Measurements from ENCODE around the gene SPCS2.
"Not testable (repeated sequence)": the region's sequence is repeated elsewhere in the genome, so short reads cannot be mapped to it uniquely, and the experiment has no call there.

The SPCS2 gene

GRCh38 chr11:74970852-74971395 lies 21.9 kb downstream of the SPCS2 start:
- Histone ChIP-seq H3K36me3 (ENCODE audit: insufficient read depth, low read length) (peaks cover 44% of the 10 kb centered on the region), H3K27me3 (ENCODE audit: insufficient read depth, low read length) (no peaks in the 10 kb centered on the region), H3K4me1 (ENCODE audit: control insufficient read depth, insufficient read depth, low read length, unreplicated experiment) (no peaks in the 10 kb centered on the region), H2AFZ (ENCODE audit: low read length, unreplicated experiment) (no peak overlapping the region), H3K27ac (ENCODE audit: low read depth, low read length) (no peak overlapping the region), H3K4me3 (ENCODE audit: low read depth, low read length) (no peak overlapping the region), H3K79me2 (ENCODE audit: control insufficient read depth, insufficient read depth, low read length, unreplicated experiment) (peaks cover 15% of the 10 kb centered on the region)

- Histone ChIP-seq H3K4me3 (ENCODE audit: low read depth, low read length) (no peak overlapping the region), H3K4me1 (ENCODE audit: control insufficient read depth, insufficient read depth, low read length, unreplicated experiment) (no peaks in the 10 kb centered on the region), H3K36me3 (ENCODE audit: insufficient read depth, low read length) (peaks cover 45% of the 10 kb centered on the region), H3K27me3 (ENCODE audit: insufficient read depth, low read length) (no peaks in the 10 kb centered on the region), H3K27ac (ENCODE audit: low read depth, low read length) (no peak overlapping the region), H2AFZ (ENCODE audit: low read length, unreplicated experiment) (no peak overlapping the region), H3K79me2 (ENCODE audit: control insufficient read depth, insufficient read depth, low read length, unreplicated experiment) (peaks cover 12% of the 10 kb centered on the region)
Observed at GRCh38 chr11:74971424-74971823, 22.4 kb downstream of the SPCS2 start.

- Histone ChIP-seq H3K4me1 (ENCODE audit: control insufficient read depth, insufficient read depth, low read length, unreplicated experiment) (no peaks in the 10 kb centered on the region), H3K4me3 (ENCODE audit: low read depth, low read length) (no peak overlapping the region), H3K79me2 (ENCODE audit: control insufficient read depth, insufficient read depth, low read length, unreplicated experiment) (no peaks in the 10 kb centered on the region), H2AFZ (ENCODE audit: low read length, unreplicated experiment) (no peak overlapping the region), H3K27ac (ENCODE audit: low read depth, low read length) (no peak overlapping the region), H3K27me3 (ENCODE audit: insufficient read depth, low read length) (no peaks in the 10 kb centered on the region), H3K36me3 (ENCODE audit: insufficient read depth, low read length) (peaks cover 23% of the 10 kb centered on the region)
Observed at GRCh38 chr11:74978041-74978440, 29.0 kb downstream of the SPCS2 start.

GRCh38 chr11:74980634-74981033 lies 31.6 kb downstream of the SPCS2 start:
- Histone ChIP-seq H3K27me3 (ENCODE audit: insufficient read depth, low read length) (no peaks in the 10 kb centered on the region), H3K79me2 (ENCODE audit: control insufficient read depth, insufficient read depth, low read length, unreplicated experiment) (no peaks in the 10 kb centered on the region), H3K27ac (ENCODE audit: low read depth, low read length) (no peak overlapping the region), H2AFZ (ENCODE audit: low read length, unreplicated experiment) (no peak overlapping the region), H3K4me1 (ENCODE audit: control insufficient read depth, insufficient read depth, low read length, unreplicated experiment) (no peaks in the 10 kb centered on the region), H3K36me3 (ENCODE audit: insufficient read depth, low read length) (peaks cover 12% of the 10 kb centered on the region), H3K4me3 (ENCODE audit: low read depth, low read length) (no peak overlapping the region)

GRCh38 chr11:74981888-74982287 lies 32.8 kb downstream of the SPCS2 start:
- H3K27me3 ChIP-seq (ENCODE audit: insufficient read depth, low read length): no peaks in the 10 kb centered on the region

GRCh38 chr11:74984070-74984469 lies 35.0 kb downstream of the SPCS2 start:
- no peaks in the 10 kb centered on the region for H3K79me2 ChIP-seq (ENCODE audit: control insufficient read depth, insufficient read depth, low read length, unreplicated experiment)
- H3K36me3 ChIP-seq (ENCODE audit: insufficient read depth, low read length): peaks cover 4% of the 10 kb centered on the region; the same call in 1 of the 2 replicates
- no peaks in the 10 kb centered on the region for H3K4me1 ChIP-seq (ENCODE audit: control insufficient read depth, insufficient read depth, low read length, unreplicated experiment)
- no peaks in the 10 kb centered on the region for H3K27me3 ChIP-seq (ENCODE audit: insufficient read depth, low read length)
- no peak overlapping the region for H2AFZ ChIP-seq (ENCODE audit: low read length, unreplicated experiment)
- H3K27ac ChIP-seq (ENCODE audit: low read depth, low read length): no peak overlapping the region
- H3K4me3 ChIP-seq (ENCODE audit: low read depth, low read length): no peak overlapping the region

More at GRCh38 chr11:74981888-74982287, 32.8 kb downstream of the SPCS2 start:
- H3K36me3 ChIP-seq (ENCODE audit: insufficient read depth, low read length): peaks cover 8% of the 10 kb centered on the region
- H2AFZ ChIP-seq (ENCODE audit: low read length, unreplicated experiment): no peak overlapping the region
- no peaks in the 10 kb centered on the region for H3K4me1 ChIP-seq (ENCODE audit: control insufficient read depth, insufficient read depth, low read length, unreplicated experiment)
- no peak overlapping the region for H3K27ac ChIP-seq (ENCODE audit: low read depth, low read length)
- no peak overlapping the region for H3K4me3 ChIP-seq (ENCODE audit: low read depth, low read length)
- H3K79me2 ChIP-seq (ENCODE audit: control insufficient read depth, insufficient read depth, low read length, unreplicated experiment): no peaks in the 10 kb centered on the region

- Histone ChIP-seq H3K4me3 (ENCODE audit: low read depth, low read length) (no peak overlapping the region), H3K4me1 (ENCODE audit: control insufficient read depth, insufficient read depth, low read length, unreplicated experiment) (no peaks in the 10 kb centered on the region), H3K79me2 (ENCODE audit: control insufficient read depth, insufficient read depth, low read length, unreplicated experiment) (no peaks in the 10 kb centered on the region), H3K27ac (ENCODE audit: low read depth, low read length) (no peak overlapping the region), H2AFZ (ENCODE audit: low read length, unreplicated experiment) (no peak overlapping the region), H3K27me3 (ENCODE audit: insufficient read depth, low read length) (no peaks in the 10 kb centered on the region), H3K36me3 (ENCODE audit: insufficient read depth, low read length) (peaks cover 3% of the 10 kb centered on the region; the same call in 1 of the 2 replicates)
Observed at GRCh38 chr11:74984730-74985129, 35.7 kb downstream of the SPCS2 start.

GRCh38 chr11:74988541-74989259 lies 39.6 kb downstream of the SPCS2 start, which contains the start of gene NEU3:
Gene NEU3 (plus strand): TSS chr11:74988933. CDS start chr11:74989061, 128 bp downstream.
- H3K79me2 ChIP-seq (ENCODE audit: control insufficient read depth, insufficient read depth, low read length, unreplicated experiment): no peaks in the 10 kb centered on the region
- H3K4me1 ChIP-seq (ENCODE audit: control insufficient read depth, insufficient read depth, low read length, unreplicated experiment): no peaks in the 10 kb centered on the region
- no peaks in the 10 kb centered on the region for H3K36me3 ChIP-seq (ENCODE audit: insufficient read depth, low read length)
- peak within 1 kb of the TSS; percentile 80 for H2AFZ ChIP-seq (ENCODE audit: low read length, unreplicated experiment)
- H3K4me3 ChIP-seq (ENCODE audit: low read depth, low read length): peak within 1 kb of the TSS; percentile 94
- no peaks in the 10 kb centered on the region for H3K27me3 ChIP-seq (ENCODE audit: insufficient read depth, low read length)
- H3K27ac ChIP-seq (ENCODE audit: low read depth, low read length): peak within 1 kb of the TSS; percentile 38; the same call in 1 of the 2 replicates

GRCh38 chr11:74989260-74989638 lies 40.2 kb downstream of the SPCS2 start:
- peak overlapping the region; percentile 94 for H3K4me3 ChIP-seq (ENCODE audit: low read depth, low read length)
- H3K36me3 ChIP-seq (ENCODE audit: insufficient read depth, low read length): no peaks in the 10 kb centered on the region
- H3K27ac ChIP-seq (ENCODE audit: low read depth, low read length): peak overlapping the region; percentile 38; the same call in 1 of the 2 replicates
- no peaks in the 10 kb centered on the region for H3K79me2 ChIP-seq (ENCODE audit: control insufficient read depth, insufficient read depth, low read length, unreplicated experiment)
- H3K4me1 ChIP-seq (ENCODE audit: control insufficient read depth, insufficient read depth, low read length, unreplicated experiment): no peaks in the 10 kb centered on the region
- H3K27me3 ChIP-seq (ENCODE audit: insufficient read depth, low read length): no peaks in the 10 kb centered on the region
- peak overlapping the region; percentile 80 for H2AFZ ChIP-seq (ENCODE audit: low read length, unreplicated experiment)

- H3K27ac ChIP-seq (ENCODE audit: low read depth, low read length); H3K4me3 ChIP-seq (ENCODE audit: low read depth, low read length); H3K4me1 ChIP-seq (ENCODE audit: control insufficient read depth, insufficient read depth, low read length, unreplicated experiment); H3K27me3 ChIP-seq (ENCODE audit: insufficient read depth, low read length); H3K79me2 ChIP-seq (ENCODE audit: control insufficient read depth, insufficient read depth, low read length, unreplicated experiment); H2AFZ ChIP-seq (ENCODE audit: low read length, unreplicated experiment); H3K36me3 ChIP-seq (ENCODE audit: insufficient read depth, low read length): not testable (repeated sequence)
Observed at GRCh38 chr11:74990150-74990549, 41.1 kb downstream of the SPCS2 start.

GRCh38 chr11:74990941-74991340 lies 41.9 kb downstream of the SPCS2 start:
- H3K79me2 ChIP-seq (ENCODE audit: control insufficient read depth, insufficient read depth, low read length, unreplicated experiment): no peaks in the 10 kb centered on the region
- H3K4me1 ChIP-seq (ENCODE audit: control insufficient read depth, insufficient read depth, low read length, unreplicated experiment): no peaks in the 10 kb centered on the region
- no peak overlapping the region for H2AFZ ChIP-seq (ENCODE audit: low read length, unreplicated experiment)
- H3K36me3 ChIP-seq (ENCODE audit: insufficient read depth, low read length): no peaks in the 10 kb centered on the region
- H3K4me3 ChIP-seq (ENCODE audit: low read depth, low read length): no peak overlapping the region
- H3K27ac ChIP-seq (ENCODE audit: low read depth, low read length): no peak overlapping the region
- no peaks in the 10 kb centered on the region for H3K27me3 ChIP-seq (ENCODE audit: insufficient read depth, low read length)

All from ACC112 (cell line).